WTC11 (cell line): Measurements from ENCODE around the gene VSNL1.

Experiments
- CREM ChIP-seq: sonication (generic); formaldehyde crosslinking; IDR thresholded peaks from 2 replicates; pipeline ENCODE4 v1.8.1; 2022; ENCODE audit warnings: mild to moderate bottlenecking, missing genetic modification reagents, moderate library complexity
- CTCF ChIP-seq: fragments of 200-600 bp; IDR thresholded peaks from 2 replicates; pipeline ENCODE4 v1.8.0; 2022; ENCODE audit warnings: antibody characterized with exemption
- SMAD3 ChIP-seq: sonication (generic); formaldehyde crosslinking; IDR thresholded peaks from 2 replicates; pipeline ENCODE4 v1.8.0; 2022; ENCODE audit warnings: missing genetic modification reagents, mild to moderate bottlenecking, borderline replicate concordance
- SP1 ChIP-seq: sonication (generic); formaldehyde crosslinking; conservative IDR thresholded peaks from 2 replicates; pipeline ENCODE4 v1.8.1; 2022; ENCODE audit warnings: missing genetic modification reagents
- ZBTB21 ChIP-seq: sonication (generic); formaldehyde crosslinking; IDR thresholded peaks from 2 replicates; pipeline ENCODE4 v1.8.1; 2023; ENCODE audit warnings: mild to moderate bottlenecking, missing genetic modification reagents, borderline replicate concordance
- ZNF121 ChIP-seq: sonication (generic); formaldehyde crosslinking; IDR thresholded peaks from 2 replicates; pipeline ENCODE4 v1.8.0; 2023; ENCODE audit warnings: missing genetic modification reagents
- ZNF232 ChIP-seq: sonication (generic); formaldehyde crosslinking; IDR thresholded peaks from 2 replicates; pipeline ENCODE4 v1.8.0; 2022; ENCODE audit warnings: mild to moderate bottlenecking, missing genetic modification reagents
- TF ChIP-seq, protein P1 (sequence below): sonication (generic); formaldehyde crosslinking; IDR thresholded peaks from 2 replicates; pipeline ENCODE4 v1.8.0; 2023; ENCODE audit warnings: missing genetic modification reagents

DNA sequence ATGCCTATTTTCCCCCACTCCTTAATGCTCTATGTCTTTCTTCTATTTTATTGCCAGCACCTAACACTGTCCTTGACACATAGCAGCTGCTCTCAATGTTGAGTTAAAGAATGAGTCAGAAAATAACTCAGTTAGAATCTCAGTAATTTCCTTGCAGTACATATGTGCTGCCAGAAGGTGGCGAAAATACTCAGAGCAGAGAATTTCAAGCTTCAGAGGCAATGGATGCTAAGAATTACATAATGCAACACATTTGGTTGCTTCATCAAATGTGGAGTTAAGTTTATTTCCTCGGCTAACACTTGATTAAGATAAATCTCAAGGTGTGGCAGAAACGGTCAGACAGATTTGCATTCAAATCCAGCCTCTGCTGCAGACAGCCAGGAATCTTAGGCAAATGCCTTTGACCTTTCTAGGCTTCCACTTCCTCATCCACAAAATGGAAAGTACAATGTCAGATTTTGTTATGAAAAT lies 105.6 kb downstream of the VSNL1 start:
- TF ChIP-seq, protein P1, sequence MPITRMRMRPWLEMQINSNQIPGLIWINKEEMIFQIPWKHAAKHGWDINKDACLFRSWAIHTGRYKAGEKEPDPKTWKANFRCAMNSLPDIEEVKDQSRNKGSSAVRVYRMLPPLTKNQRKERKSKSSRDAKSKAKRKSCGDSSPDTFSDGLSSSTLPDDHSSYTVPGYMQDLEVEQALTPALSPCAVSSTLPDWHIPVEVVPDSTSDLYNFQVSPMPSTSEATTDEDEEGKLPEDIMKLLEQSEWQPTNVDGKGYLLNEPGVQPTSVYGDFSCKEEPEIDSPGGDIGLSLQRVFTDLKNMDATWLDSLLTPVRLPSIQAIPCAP: no peak
- peak; percentile 79 for TF ChIP-seq CTCF
- TF ChIP-seq ZNF232: no peak
- no peak for TF ChIP-seq SMAD3 (CRISPR knock-in tag)
- TF ChIP-seq ZNF121 (CRISPR knock-in tag): no peak
- no peak for TF ChIP-seq SP1 (CRISPR knock-in tag)
- TF ChIP-seq CREM (CRISPR knock-in tag): no peak
- TF ChIP-seq ZBTB21 (CRISPR knock-in tag): no peak
